ENCODE measurements around the gene PIPOX.

DNA sequence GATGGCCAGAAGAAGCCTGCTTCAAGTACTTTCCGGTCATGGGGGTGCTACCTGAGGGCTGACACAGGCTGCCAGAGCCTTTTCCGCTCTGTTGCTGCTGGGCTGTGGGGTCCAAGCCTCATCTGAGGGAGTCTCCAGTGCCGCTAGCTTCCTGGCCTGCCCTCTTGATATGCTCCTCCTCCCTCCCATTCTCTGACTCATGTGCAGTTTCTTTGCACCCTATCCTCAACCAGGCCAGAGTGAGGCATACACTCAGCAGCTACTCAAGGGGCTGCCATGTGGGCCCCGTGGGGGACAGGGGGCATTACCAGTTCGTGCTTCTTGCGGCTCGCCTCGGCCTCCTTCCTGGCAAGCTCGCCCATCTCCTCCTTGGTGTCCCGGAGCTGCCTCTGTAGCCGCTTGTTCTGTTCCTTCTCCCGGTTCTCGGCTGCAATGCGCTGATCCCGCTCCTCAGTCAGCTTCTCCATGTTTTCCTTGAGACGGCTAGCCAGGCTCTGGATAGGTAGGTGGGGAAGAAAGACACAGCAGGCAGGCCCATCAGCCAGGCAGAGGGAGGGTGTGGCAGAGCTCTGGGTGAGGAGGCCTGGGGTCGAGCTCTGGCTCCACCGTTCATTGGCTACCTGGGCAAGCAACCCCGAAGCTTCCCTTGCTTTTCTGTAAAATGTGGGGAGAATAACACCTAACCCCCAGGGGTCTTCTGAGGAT lies 43.8 kb downstream of the PIPOX start:
- no peak for TF ChIP-seq SP1 (IDR thresholded peaks at IDR 0.05)
- no peak for TF ChIP-seq SP1 (CRISPR knock-in tag; IDR thresholded peaks at IDR 0.05)
- TF ChIP-seq EP300 (IDR thresholded peaks at IDR 0.05; ENCODE audit: low read depth in 2 of 2, low read length in 2 of 2) = no peak
- TF ChIP-seq EP300 (CRISPR knock-in tag; IDR thresholded peaks at IDR 0.05; ENCODE audit: borderline replicate concordance) = no peak
- TF ChIP-seq, protein P1, sequence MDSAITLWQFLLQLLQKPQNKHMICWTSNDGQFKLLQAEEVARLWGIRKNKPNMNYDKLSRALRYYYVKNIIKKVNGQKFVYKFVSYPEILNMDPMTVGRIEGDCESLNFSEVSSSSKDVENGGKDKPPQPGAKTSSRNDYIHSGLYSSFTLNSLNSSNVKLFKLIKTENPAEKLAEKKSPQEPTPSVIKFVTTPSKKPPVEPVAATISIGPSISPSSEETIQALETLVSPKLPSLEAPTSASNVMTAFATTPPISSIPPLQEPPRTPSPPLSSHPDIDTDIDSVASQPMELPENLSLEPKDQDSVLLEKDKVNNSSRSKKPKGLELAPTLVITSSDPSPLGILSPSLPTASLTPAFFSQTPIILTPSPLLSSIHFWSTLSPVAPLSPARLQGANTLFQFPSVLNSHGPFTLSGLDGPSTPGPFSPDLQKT (CRISPR knock-in tag; IDR thresholded peaks at IDR 0.05; ENCODE audit: borderline replicate concordance) = no peak
